H1 (cell line): ENCODE results near the gene SHTN1. TPM values are rescaled to one million over a fixed set of nuclear protein-coding genes. Genes with fewer than 3 reads are reported as not detected.

Experiments used
- CTCF ChIA-PET: fragments of 300-600 bp; sonication (Branson Sonifier 250); formaldehyde crosslinking; loops from one replicate; lab custom pipeline; 2021; ENCODE audit not compliant: partially characterized antibody; lab: Charles Lee
- POLR2A ChIA-PET: fragments of 300-600 bp; sonication (Branson Sonifier 250); formaldehyde crosslinking; loops from one replicate; lab custom pipeline; 2021; ENCODE audit warnings: inconsistent platforms; ENCODE audit not compliant: partially characterized antibody; lab: Charles Lee
- DNase-seq, 2 experiments: peaks; one replicate each; pipeline versions ENCODE4 v3.0.0 to v3.0.0-alpha.2; 2010 to 2022; ENCODE audit warnings: low spot score in 2 of 2, low read depth in 1 of 2, mixed read lengths in 1 of 2
- FAIRE-seq: peaks from 2 replicates; lab custom pipeline; 2011; peaks lifted over from hg19 to GRCh38; lab: Jason Lieb, UNC
- H2AFZ ChIP-seq: 2 replicates; pipeline ENCODE4 v1.8.1; 2012; ENCODE audit warnings: low read length, inconsistent platforms
- H2AK5ac ChIP-seq: 2 replicates; pipeline ENCODE4 v1.6.1; 2013; ENCODE audit warnings: low read depth, low read length
- H2BK120ac ChIP-seq: replicated peaks from 2 replicates; pipeline ENCODE3; 2013; ENCODE audit warnings: low read depth, low read length, inconsistent platforms
- H2BK12ac ChIP-seq: 2 replicates; pipeline ENCODE4 v1.6.1; 2013; ENCODE audit warnings: low read depth, low read length
- H2BK15ac ChIP-seq: 2 replicates; pipeline ENCODE4 v1.6.1; 2013; ENCODE audit warnings: low read length
- H2BK20ac ChIP-seq: 2 replicates; pipeline ENCODE4 v1.6.1; 2013; ENCODE audit warnings: low read length
- H2BK5ac ChIP-seq: 2 replicates; pipeline ENCODE4 v1.6.1; 2013; ENCODE audit warnings: low read depth, low read length
- H3K14ac ChIP-seq: 2 replicates; pipeline ENCODE4 v1.6.1; 2013; ENCODE audit warnings: inconsistent platforms; ENCODE audit not compliant: insufficient read length
- H3K18ac ChIP-seq: 2 replicates; pipeline ENCODE4 v1.6.1; 2013; ENCODE audit warnings: low read length; ENCODE audit errors: extremely low read depth
- H3K23ac ChIP-seq: 2 replicates; pipeline ENCODE4 v1.6.1; 2013; ENCODE audit warnings: inconsistent platforms; ENCODE audit not compliant: insufficient read length
- H3K23me2 ChIP-seq: 2 replicates; pipeline ENCODE4 v1.6.1; 2013; ENCODE audit warnings: low read depth, low read length
- H3K27ac ChIP-seq: 2 replicates; pipeline ENCODE4 v1.6.1; 2011; ENCODE audit warnings: low read depth, low read length, inconsistent platforms
- H3K27me3 ChIP-seq, 4 experiments: replicated peaks in 1 of 4; 1 replicate in 1 of 4; 2 replicates in 3 of 4; pipeline versions ENCODE4 v1.6.1 to v1.8.1; 2011 to 2013; ENCODE audit warnings: low read length in 3 of 4, mild to moderate bottlenecking in 3 of 4, inconsistent platforms in 2 of 4, mixed read lengths in 2 of 4, moderate library complexity in 1 of 4; ENCODE audit not compliant: control insufficient read depth in 3 of 4, insufficient read depth in 3 of 4; ENCODE audit errors: extremely low read depth in 1 of 4
- H3K36me3 ChIP-seq, 4 experiments: 2 replicates each; pipeline versions ENCODE4 v1.6.1 to v1.8.1; 2011 to 2013; ENCODE audit warnings: mild to moderate bottlenecking in 4 of 4, low read length in 3 of 4, moderate library complexity in 2 of 4, control low read depth in 1 of 4, inconsistent platforms in 1 of 4; ENCODE audit not compliant: insufficient read depth in 4 of 4, control insufficient read depth in 2 of 4
- H3K4ac ChIP-seq: replicated peaks from 2 replicates; pipeline ENCODE3; 2013; ENCODE audit warnings: low read length, low read depth, mixed read lengths, inconsistent platforms; ENCODE audit not compliant: insufficient read length
- H3K4me1 ChIP-seq, 4 experiments: replicated peaks in 1 of 4; 1 replicate in 1 of 4; 2 replicates in 3 of 4; pipeline versions ENCODE4 v1.6.1 to v1.8.1; 2011 to 2013; ENCODE audit warnings: low read length in 3 of 4, inconsistent platforms in 2 of 4, mixed read lengths in 1 of 4; ENCODE audit not compliant: insufficient read depth in 4 of 4, control insufficient read depth in 3 of 4
- H3K4me2 ChIP-seq, 2 experiments: 2 replicates each; pipeline versions ENCODE4 v1.6.1 to v1.8.1; 2011 to 2013; ENCODE audit warnings: low read depth in 2 of 2, low read length in 2 of 2, control low read depth in 1 of 2, inconsistent platforms in 1 of 2, mild to moderate bottlenecking in 1 of 2; ENCODE audit not compliant: insufficient read depth in 1 of 2
- H3K4me3 ChIP-seq, 4 experiments: fragments of 200-600, 300-600 bp in 1 of 4; sonication (generic), shearing (Covaris generic), sonication (Bioruptor Twin) in 1 of 4; 2 replicates each; pipeline versions ENCODE4 v1.5.1 to v1.8.1; 2011 to 2016; ENCODE audit warnings: low read length in 4 of 4, low read depth in 3 of 4, control low read depth in 2 of 4, inconsistent platforms in 2 of 4, mild to moderate bottlenecking in 2 of 4, mixed read lengths in 1 of 4, moderate library complexity in 1 of 4; ENCODE audit not compliant: insufficient read depth in 2 of 4; ENCODE audit errors: extremely low read depth in 1 of 4
- H3K56ac ChIP-seq: replicated peaks from 2 replicates; pipeline ENCODE3; 2013; ENCODE audit warnings: low read depth, mild to moderate bottlenecking, mixed read lengths, low read length, inconsistent platforms; ENCODE audit not compliant: insufficient read length
- H3K79me1 ChIP-seq: 2 replicates; pipeline ENCODE4 v1.6.1; 2013; ENCODE audit warnings: low read depth, low read length, control low read depth
- H3K79me2 ChIP-seq, 2 experiments: 2 replicates each; pipeline versions ENCODE4 v1.6.1 to v1.8.1; 2012 to 2013; ENCODE audit warnings: low read length in 2 of 2, mild to moderate bottlenecking in 2 of 2, inconsistent platforms in 1 of 2; ENCODE audit not compliant: insufficient read depth in 2 of 2, control insufficient read depth in 1 of 2
- H3K9ac ChIP-seq, 4 experiments: replicated peaks in 1 of 4; 1 replicate in 1 of 4; 2 replicates in 3 of 4; pipeline versions ENCODE4 v1.6.1 to v1.8.1; 2011 to 2013; ENCODE audit warnings: low read depth in 3 of 4, low read length in 3 of 4, control low read depth in 2 of 4, mild to moderate bottlenecking in 2 of 4, moderate library complexity in 2 of 4, inconsistent platforms in 1 of 4; ENCODE audit errors: extremely low read depth in 1 of 4
- H3K9me3 ChIP-seq, 2 experiments: 2 replicates each; pipeline versions ENCODE4 v1.6.1 to v1.8.1; 2012 to 2013; ENCODE audit warnings: mild to moderate bottlenecking in 2 of 2, moderate library complexity in 2 of 2, control low read depth in 1 of 2, inconsistent platforms in 1 of 2, low read depth in 1 of 2, low read length in 1 of 2, mixed read lengths in 1 of 2; ENCODE audit not compliant: insufficient read depth in 2 of 2
- H4K20me1 ChIP-seq, 2 experiments: replicated peaks in 1 of 2; 2 replicates each; pipeline versions ENCODE3 to v1.8.1; 2011 to 2013; ENCODE audit warnings: inconsistent platforms in 2 of 2, low read length in 2 of 2, mild to moderate bottlenecking in 1 of 2; ENCODE audit not compliant: insufficient read depth in 2 of 2, control insufficient read depth in 1 of 2
- H4K5ac ChIP-seq: 2 replicates; pipeline ENCODE4 v1.6.1; 2013; ENCODE audit warnings: low read length, low read depth, mixed read lengths, inconsistent platforms; ENCODE audit not compliant: insufficient read length
- H4K8ac ChIP-seq: 2 replicates; pipeline ENCODE4 v1.8.0; 2013; ENCODE audit warnings: mild to moderate bottlenecking, moderate library complexity, low read length, inconsistent platforms; ENCODE audit not compliant: insufficient read depth; ENCODE audit errors: extremely low read depth
- H4K91ac ChIP-seq: replicated peaks from 2 replicates; pipeline ENCODE3; 2013; ENCODE audit warnings: low read length, mixed read lengths, inconsistent platforms; ENCODE audit not compliant: insufficient read length
- ATF2 ChIP-seq: IDR thresholded peaks from 2 replicates; pipeline ENCODE4 v1.6.1; 2012; ENCODE audit warnings: low read length, inconsistent platforms
- CREB1 ChIP-seq: IDR thresholded peaks from 2 replicates; pipeline ENCODE4 v1.6.1; 2012; ENCODE audit warnings: inconsistent platforms
- JUN ChIP-seq: IDR thresholded peaks from 2 replicates; pipeline ENCODE4 v1.6.1; 2011; ENCODE audit warnings: low read depth, mild to moderate bottlenecking, improper control_type of control experiment, low read length
- SIRT6 ChIP-seq: IDR thresholded peaks from one replicate; pipeline ENCODE4 v1.7.1; 2012; ENCODE audit warnings: low read length, inconsistent platforms
- USF2 ChIP-seq: IDR thresholded peaks from 2 replicates; pipeline ENCODE4 v1.6.1; 2011; ENCODE audit warnings: low read length, improper control_type of control experiment
- WGBS, 2 experiments: shearing (Covaris generic) in 1 of 2; methylation state at CpG; one replicate each; pipeline versions ENCODE4 v1.1.6 to v1.1.7; 2013 to 2015; ENCODE audit warnings: low lambda C conversion rate in 2 of 2, mixed read lengths in 2 of 2, inconsistent platforms in 1 of 2, low coverage in 1 of 2, missing lambda C conversion rate in 1 of 2; ENCODE audit not compliant: insufficient replicate concordance in 2 of 2, insufficient coverage in 1 of 2, insufficient read length in 1 of 2; ENCODE audit errors: extremely low coverage in 1 of 2, missing lambda C conversion rate in 1 of 2; 5-methylcytosine and 5-hydroxymethylcytosine counted together
- polyA plus RNA-seq, 7 experiments: library from polyadenylated mRNA; depleted of rRNA in 3 of 7; stranded (reverse) in 5 of 7; unstranded in 2 of 7; fragments of >200 nt in 5 of 7; fragments of 200-250 nt in 2 of 7; gene quantifications; 1 replicate in 5 of 7; 2 replicates in 1 of 7; 4 replicates in 1 of 7; pipeline versions ENCODE4 v1.2.1 to v1.2.3, GENCODE V29; 2011 to 2013; ENCODE audit warnings: missing spikeins in 2 of 7, mixed read lengths in 2 of 7
- total RNA-seq: library from RNA; stranded (reverse); fragmentation: NEBNext Ultra II Directional; extraction: Animal tissue kit (Norgen Biotek cat#: 25700); gene quantifications from 2 replicates; pipeline ENCODE4 v1.2.1, GENCODE V29; 2021

Gene SHTN1
- total and polyA plus RNA-seq, 2 of the 8 experiments (the other 6 are each of a cell fraction or from before 2014, with no cell fraction given) = 3.3 to 12.7 TPM

GRCh38 chr10:116845823-116846222, 159.2 kb downstream of the SHTN1 start:
- Histone ChIP-seq H3K27me3 (peaks cover 0 to 10% (median 2%) of the 10 kb centered on the region in 4 experiments; a peak in 2 of 7 replicates), H3K79me1 (no peaks in the 10 kb centered on the region), H3K9ac (no peak overlapping the region), H3K4ac (no peak overlapping the region), H2BK20ac (no peak overlapping the region), H3K4me2 (no peak overlapping the region), H2BK12ac (no peak overlapping the region), H3K4me3 (no peak overlapping the region), H2BK5ac (no peak overlapping the region), H3K36me3 (no peaks in the 10 kb centered on the region), H2BK15ac (no peak overlapping the region), H4K5ac (no peak overlapping the region), H3K23me2 (peaks cover 14% of the 10 kb centered on the region), H4K8ac (no peak overlapping the region), H2AFZ (no peak overlapping the region), H3K56ac (no peak overlapping the region), H3K79me2 (no peaks in the 10 kb centered on the region), H4K91ac (no peak overlapping the region), H2AK5ac (no peak overlapping the region), H3K4me1 (peaks cover 7 to 23% (median 15%) of the 10 kb centered on the region in 4 experiments; a peak in 5 of 7 replicates), H3K18ac (no peak overlapping the region), H3K27ac (no peak overlapping the region), H3K23ac (no peak overlapping the region), H4K20me1 (no peaks in the 10 kb centered on the region), H2BK120ac (no peak overlapping the region), H3K14ac (no peak overlapping the region), H3K9me3 (no peaks in the 10 kb centered on the region)
- FAIRE-seq = no peak
- TF ChIP-seq JUN = no peak
- no peak for TF ChIP-seq ATF2
- TF ChIP-seq SIRT6 = no peak
- TF ChIP-seq USF2 = no peak
- no peak for TF ChIP-seq CREB1
- ChIA-PET CTCF (interaction anchor here (0.5 to 1.0 kb wide), 4 partner anchors 9 to 137 kb away, joined by 3 read pairs; no protein-coding TSS in a partner anchor), POLR2A (interaction anchor here (0.7 kb wide), 1 partner anchor 40 kb away, joined by 3 read pairs; no protein-coding TSS in a partner anchor)
- no peak for DNase-seq
- WGBS, 2 experiments = 74% methylated on average over 2 of the region's 2 CpGs; no CpG with 5 or more reads in 1 of the 2 experiments
